Mucosa of descending colon (tissue), 3 donors: Measurements from ENCODE around the gene SFN. TPM values are rescaled to one million over a fixed set of nuclear protein-coding genes. Genes with fewer than 3 reads are reported as not detected.
A peak's percentile ranks its signal among the peaks of the same experiment; 100 is the strongest.
"Not testable (repeated sequence)": the region's sequence is repeated elsewhere in the genome, so short reads cannot be mapped to it uniquely, and the experiment has no call there.

Experiments used
- ATAC-seq: fragments of 200-7000 bp; cut with Tn5 transposase; one replicate; pipeline ENCODE4 v1.9.1; 2020; ENCODE audit warnings: mild to moderate bottlenecking, moderate library complexity
- DNase-seq, 3 donors: peaks; one replicate each; pipeline ENCODE4 v3.0.0-alpha.2; 2020
- H3K36me3 ChIP-seq: fragments of 200-600 bp; one replicate; pipeline ENCODE4 v1.8.0; 2021; ENCODE audit warnings: low read depth, mild to moderate bottlenecking
- H3K4me1 ChIP-seq: fragments of 200-600 bp; one replicate; pipeline ENCODE4 v1.8.0; 2021; ENCODE audit warnings: low read depth, mild to moderate bottlenecking
- H3K4me3 ChIP-seq: fragments of 200-600 bp; one replicate; pipeline ENCODE4 v1.8.0; 2021; ENCODE audit warnings: mild to moderate bottlenecking
- H3K9me3 ChIP-seq: fragments of 200-600 bp; one replicate; pipeline ENCODE4 v1.8.0; 2021; ENCODE audit warnings: mild to moderate bottlenecking
- CTCF ChIP-seq: fragments of 200-600 bp; IDR thresholded peaks from one replicate; pipeline ENCODE4 v1.8.0; 2022; ENCODE audit warnings: antibody characterized with exemption, mild to moderate bottlenecking
- intact Hi-C, 2 donors: fragments of 100-400 bp; cut with DNase I in 1 of 2; cut with micrococcal nuclease in 1 of 2; formaldehyde crosslinking; loops; one replicate each; pipeline versions ENCODE4 v1.11.0 to v1.11.1; 2022; cut with DNase I, micrococcal nuclease
- total RNA-seq, 3 donors: library from RNA; stranded (reverse); fragmentation: NEBNext Ultra II Directional in 2 of 3; extraction: Animal tissue kit (Norgen Biotek cat#: 25700) in 2 of 3; gene quantifications; one replicate each; pipeline versions ENCODE4 v1.2.1 to v1.2.4, GENCODE V29; 2021 to 2023
- donor health status: DM: no; HTN: no; CAD: no; lungs with moderate emphysema.
- donor health status: DM: no; HTN: no; CAD: no.
- donor health status: DM: no; HTN: yes; CAD: no.

SFN gene
- total RNA-seq, 3 donors from 2014 or later = 124 to 282 (median 191) TPM

- peak; percentile 80 for ATAC-seq
- intact Hi-C loops = no loop called here
- Histone ChIP-seq H3K4me3 (peak overlapping the region; percentile 42), H3K4me1 (peaks cover 8% of the 10 kb centered on the region), H3K9me3 (no peaks in the 10 kb centered on the region), H3K36me3 (no peaks in the 10 kb centered on the region)
- DNase-seq = peak; percentile 95 to 99 (median 98)
- TF ChIP-seq CTCF = no peak
These were observed 1.9 kb downstream of the SFN start for GRCh38 chr1:26864610-26865480.

- H3K4me3 ChIP-seq, H3K36me3 ChIP-seq, H3K9me3 ChIP-seq, H3K4me1 ChIP-seq, DNase-seq, intact Hi-C loops, ATAC-seq: not testable (repeated sequence)
These were observed 10.1 kb downstream of the SFN start for GRCh38 chr1:26873097-26873496.

GRCh38 chr1:26874896-26875295 is 11.9 kb downstream of the SFN start:
- H3K9me3 ChIP-seq = no peaks in the 10 kb centered on the region
- DNase-seq (no peak), ATAC-seq (no peak)
- H3K36me3 ChIP-seq = no peaks in the 10 kb centered on the region
- no peak for TF ChIP-seq CTCF
- peaks cover 20% of the 10 kb centered on the region for H3K4me1 ChIP-seq
- no peak overlapping the region for H3K4me3 ChIP-seq
- intact Hi-C loops = loop anchor here in 1 of 2 donors (5.0 kb wide), 1 partner anchor 273 kb away; no protein-coding TSS in a partner anchor

- ATAC-seq (no peak), DNase-seq (no peak)
- intact Hi-C loops = loop anchor here in 1 of 2 donors (5.0 kb wide), 1 partner anchor 275 kb away; no protein-coding TSS in a partner anchor
- no peaks in the 10 kb centered on the region for H3K9me3 ChIP-seq
- H3K4me3 ChIP-seq = no peak overlapping the region
- H3K4me1 ChIP-seq = peaks cover 20% of the 10 kb centered on the region
- no peaks in the 10 kb centered on the region for H3K36me3 ChIP-seq
- no peak for TF ChIP-seq CTCF
These were observed 14.4 kb downstream of the SFN start for GRCh38 chr1:26877326-26877725.

GRCh38 chr1:26879793-26880192 is 16.8 kb downstream of the SFN start:
- ATAC-seq (no peak), DNase-seq (no peak)
- no peak overlapping the region for H3K4me3 ChIP-seq
- TF ChIP-seq CTCF = no peak
- intact Hi-C loops = loop anchor here (5.0 kb wide), 2 partner anchors 32 to 277 kb away; no protein-coding TSS in a partner anchor
- peaks cover 16% of the 10 kb centered on the region for H3K36me3 ChIP-seq
- H3K9me3 ChIP-seq = no peaks in the 10 kb centered on the region
- peaks cover 20% of the 10 kb centered on the region for H3K4me1 ChIP-seq

- Histone ChIP-seq H3K36me3 (peaks cover 23% of the 10 kb centered on the region), H3K4me1 (peaks cover 20% of the 10 kb centered on the region)
- intact Hi-C loops = loop anchor here in 1 of 2 donors (5.0 kb wide), 1 partner anchor 34 kb away; no protein-coding TSS in a partner anchor
- DNase-seq (peak in 2 of 3 donors; percentile 25 to 50), ATAC-seq (peak; percentile 70)
- H3K4me3 ChIP-seq, H3K9me3 ChIP-seq: not testable (repeated sequence)
These were observed 18.7 kb downstream of the SFN start for GRCh38 chr1:26881611-26882010.
